H9 (cell line): ENCODE data around the gene ICAM2. TPM values are rescaled to one million over a fixed set of nuclear protein-coding genes. Genes with fewer than 3 reads are reported as not detected.

Source experiments
- DNase-seq: peaks from one replicate; pipeline ENCODE4 v3.0.0-alpha.2; 2017
- H2AFZ ChIP-seq: one replicate; pipeline ENCODE4 v1.6.1; 2013; ENCODE audit warnings: mild to moderate bottlenecking, low read length, control low read depth, moderate library complexity
- H2AK5ac ChIP-seq: 2 replicates; pipeline ENCODE4 v1.6.1; 2013; ENCODE audit warnings: low read length, control low read depth, mixed read lengths; ENCODE audit not compliant: insufficient read length
- H2BK120ac ChIP-seq: one replicate; pipeline ENCODE4 v1.6.1; 2013; ENCODE audit warnings: low read depth, mild to moderate bottlenecking, low read length, control low read depth, inconsistent platforms; ENCODE audit not compliant: poor library complexity, severe bottlenecking
- H2BK12ac ChIP-seq: 2 replicates; pipeline ENCODE4 v1.6.1; 2013; ENCODE audit warnings: low read length, control low read depth, mixed read lengths, low read depth; ENCODE audit not compliant: insufficient read length
- H2BK15ac ChIP-seq: 2 replicates; pipeline ENCODE4 v1.6.1; 2013; ENCODE audit warnings: low read depth, low read length, control low read depth
- H2BK20ac ChIP-seq: one replicate; pipeline ENCODE4 v1.6.1; 2013; ENCODE audit warnings: low read depth, mild to moderate bottlenecking, low read length, control low read depth, inconsistent platforms; ENCODE audit not compliant: poor library complexity, severe bottlenecking
- H2BK5ac ChIP-seq: 2 replicates; pipeline ENCODE4 v1.6.1; 2013; ENCODE audit warnings: low read length, control low read depth, mixed read lengths; ENCODE audit not compliant: insufficient read length
- H3K14ac ChIP-seq: 2 replicates; pipeline ENCODE4 v1.6.1; 2013; ENCODE audit warnings: low read length, control low read depth; ENCODE audit not compliant: insufficient read depth
- H3K18ac ChIP-seq: 2 replicates; pipeline ENCODE4 v1.6.1; 2013; ENCODE audit warnings: low read depth, mild to moderate bottlenecking, mixed read lengths, low read length, control low read depth; ENCODE audit not compliant: insufficient read length
- H3K23ac ChIP-seq: 2 replicates; pipeline ENCODE4 v1.6.1; 2013; ENCODE audit warnings: low read length, control low read depth, mixed read lengths, low read depth; ENCODE audit not compliant: insufficient read length
- H3K23me2 ChIP-seq: 2 replicates; pipeline ENCODE4 v1.6.1; 2013; ENCODE audit warnings: low read depth, mild to moderate bottlenecking, mixed read lengths, low read length, control low read depth; ENCODE audit not compliant: insufficient read length, poor library complexity, severe bottlenecking
- H3K27ac ChIP-seq: 2 replicates; pipeline ENCODE4 v1.5.1; 2013; ENCODE audit warnings: low read length, control low read depth, mixed read lengths, low read depth; ENCODE audit not compliant: insufficient read length
- H3K27me3 ChIP-seq: 2 replicates; pipeline ENCODE4 v1.6.1; 2013; ENCODE audit warnings: low read length, control low read depth, inconsistent platforms; ENCODE audit not compliant: insufficient read depth
- H3K4ac ChIP-seq: 2 replicates; pipeline ENCODE4 v1.6.1; 2013; ENCODE audit warnings: low read depth, mild to moderate bottlenecking, control low read depth, inconsistent platforms, low read length, moderate library complexity
- H3K4me1 ChIP-seq: 2 replicates; pipeline ENCODE4 v1.6.1; 2013; ENCODE audit warnings: low read length, control low read depth, inconsistent platforms; ENCODE audit not compliant: insufficient read depth
- H3K4me2 ChIP-seq: 2 replicates; pipeline ENCODE4 v1.6.1; 2013; ENCODE audit warnings: low read length, control low read depth, mixed read lengths; ENCODE audit not compliant: insufficient read length, insufficient read depth
- H3K56ac ChIP-seq: 2 replicates; pipeline ENCODE4 v1.6.1; 2013; ENCODE audit warnings: low read depth, mild to moderate bottlenecking, mixed read lengths, low read length, control low read depth; ENCODE audit not compliant: insufficient read length
- H3K79me1 ChIP-seq: 2 replicates; pipeline ENCODE4 v1.6.1; 2013; ENCODE audit warnings: low read depth, mild to moderate bottlenecking, moderate library complexity, low read length, control low read depth, inconsistent platforms; ENCODE audit not compliant: insufficient read depth, poor library complexity, severe bottlenecking
- H3K79me2 ChIP-seq: 2 replicates; pipeline ENCODE4 v1.6.1; 2013; ENCODE audit warnings: low read length, control low read depth, inconsistent platforms; ENCODE audit not compliant: insufficient read depth
- H3K9ac ChIP-seq: 2 replicates; pipeline ENCODE4 v1.6.1; 2013; ENCODE audit warnings: low read length, control low read depth, mixed read lengths; ENCODE audit not compliant: insufficient read length; ENCODE audit errors: extremely low read depth
- H3K9me3 ChIP-seq: one replicate; pipeline ENCODE4 v1.6.1; 2013; ENCODE audit warnings: low read depth, low read length, inconsistent platforms; ENCODE audit not compliant: control insufficient read depth
- H3T11ph ChIP-seq: one replicate; pipeline ENCODE4 v1.6.1; 2013; ENCODE audit warnings: mild to moderate bottlenecking, low read length, control low read depth, inconsistent platforms
- H4K20me1 ChIP-seq: one replicate; pipeline ENCODE4 v1.6.1; 2013; ENCODE audit not compliant: control insufficient read depth, insufficient read length, insufficient read depth
- H4K5ac ChIP-seq: 2 replicates; pipeline ENCODE4 v1.6.1; 2013; ENCODE audit warnings: low read depth, mild to moderate bottlenecking, mixed read lengths, low read length, control low read depth; ENCODE audit not compliant: insufficient read length
- H4K8ac ChIP-seq: replicated peaks from 2 replicates; pipeline ENCODE4 v1.6.1; 2013; ENCODE audit warnings: low read length, control low read depth, mixed read lengths, low read depth; ENCODE audit not compliant: insufficient read length
- H4K91ac ChIP-seq: 2 replicates; pipeline ENCODE4 v1.6.1; 2013; ENCODE audit warnings: low read depth, mild to moderate bottlenecking, moderate library complexity, mixed read lengths, low read length, control low read depth; ENCODE audit not compliant: insufficient read length
- H3K27ac Mint-ChIP-seq, 3 experiments: 2 replicates in 2 of 3; 3 replicates in 1 of 3; pipeline ENCODE4 v1.8.0; 2020 to 2021; ENCODE audit warnings: mixed read lengths in 3 of 3, mild to moderate bottlenecking in 1 of 3, moderate library complexity in 1 of 3
- H3K27me3 Mint-ChIP-seq: 2 replicates; pipeline ENCODE4 v1.8.0; 2021; ENCODE audit warnings: low read depth, mild to moderate bottlenecking, moderate library complexity, mixed read lengths
- H3K36me3 Mint-ChIP-seq, 3 experiments: 2 replicates in 2 of 3; 3 replicates in 1 of 3; pipeline ENCODE4 v1.8.0; 2020 to 2021; ENCODE audit warnings: low read depth in 3 of 3, mixed read lengths in 3 of 3; ENCODE audit not compliant: insufficient read depth in 1 of 3
- H3K4me1 Mint-ChIP-seq, 2 experiments: 2 replicates each; pipeline ENCODE4 v1.8.0; 2020; ENCODE audit warnings: mixed read lengths in 2 of 2
- H3K4me3 Mint-ChIP-seq, 2 experiments: 2 replicates in 1 of 2; 3 replicates in 1 of 2; pipeline ENCODE4 v1.8.0; 2020 to 2021; ENCODE audit warnings: mild to moderate bottlenecking in 2 of 2, mixed read lengths in 2 of 2, moderate library complexity in 1 of 2
- H3K9me3 Mint-ChIP-seq, 2 experiments: 2 replicates in 1 of 2; 3 replicates in 1 of 2; pipeline ENCODE4 v1.8.0; 2020; ENCODE audit warnings: mild to moderate bottlenecking in 2 of 2, mixed read lengths in 2 of 2, moderate library complexity in 1 of 2
- CTCF ChIP-seq: fragments of 200-600 bp; sonication (generic); conservative IDR thresholded peaks from 3 replicates; pipeline ENCODE4 v1.8.0; 2021; ENCODE audit warnings: antibody characterized with exemption, mild to moderate bottlenecking
- WGBS: extraction: QIAGEN DNeasy Blood & Tissue Kit; methylation state at CpG from one replicate; pipeline ENCODE4 v1.1.7; 2013; ENCODE audit warnings: missing lambda C conversion rate, low lambda C conversion rate, mixed read lengths; ENCODE audit not compliant: insufficient read length; ENCODE audit errors: extremely low coverage; 5-methylcytosine and 5-hydroxymethylcytosine counted together
- total RNA-seq: library from RNA; stranded (reverse); gene quantifications from 2 replicates; pipeline ENCODE4 v1.2.1, GENCODE V29; 2021

The ICAM2 gene
- total RNA-seq, 1 experiment from 2014 or later: 0.28 TPM

- Histone ChIP-seq H4K20me1 (no peaks in the 10 kb centered on the region), H3T11ph (no peak overlapping the region), H2BK5ac (no peak overlapping the region), H3K9ac (no peak overlapping the region), H2AFZ (no peak overlapping the region), H3K4me2 (no peak overlapping the region), H3K27ac (no peak overlapping the region), H3K4ac (no peak overlapping the region), H3K4me1 (no peaks in the 10 kb centered on the region), H3K18ac (no peak overlapping the region), H3K14ac (no peak overlapping the region), H2BK120ac (no peak overlapping the region), H3K79me1 (no peaks in the 10 kb centered on the region), H2BK15ac (no peak overlapping the region), H4K91ac (no peak overlapping the region), H2AK5ac (no peak overlapping the region), H2BK20ac (no peak overlapping the region), H4K8ac (no peak overlapping the region), H3K23ac (no peak overlapping the region), H3K27me3 (no peaks in the 10 kb centered on the region), H3K23me2 (peaks cover 3% of the 10 kb centered on the region), H3K56ac (no peak overlapping the region), H2BK12ac (no peak overlapping the region), H4K5ac (no peak overlapping the region), H3K79me2 (no peaks in the 10 kb centered on the region), H3K9me3 (no peaks in the 10 kb centered on the region)
- Mint-ChIP-seq H3K9me3 (no peaks in the 10 kb centered on the region), H3K27me3 (no peaks in the 10 kb centered on the region; the same call in 1 of the 2 replicates), H3K27ac (peak overlapping the region in 1 of 3 experiments; percentile 49; a peak in 1 of 7 replicates), H3K4me3 (no peak overlapping the region), H3K36me3 (peaks cover 2 to 8% (median 4%) of the 10 kb centered on the region in 3 experiments; a peak in 3 of 7 replicates), H3K4me1 (peaks cover 10% of the 10 kb centered on the region in 2 experiments)
- no peak for TF ChIP-seq CTCF
- DNase-seq: no peak
- WGBS: no CpG with 5 or more reads among the region's 4 CpGs
Measured at GRCh38 chr17:63955791-63956190, 64.6 kb downstream of the ICAM2 start.
